HG03159 (cell line): ENCODE data around the gene CFAP53.
"Not testable (repeated sequence)": the region's sequence is repeated elsewhere in the genome, so short reads cannot be mapped to it uniquely, and the experiment has no call there.

Experiments
- ATAC-seq: cut with Tn5 transposase; IDR thresholded peaks from one replicate; pipeline ENCODE4 v1.9.1; 2021; ENCODE audit warnings: mild to moderate bottlenecking, moderate library complexity; ENCODE audit not compliant: unreplicated experiment

CFAP53 gene

GRCh38 chr18:50288348-50289107, 22.2 kb upstream of the CFAP53 start:
- ATAC-seq = not testable (repeated sequence)

DNA sequence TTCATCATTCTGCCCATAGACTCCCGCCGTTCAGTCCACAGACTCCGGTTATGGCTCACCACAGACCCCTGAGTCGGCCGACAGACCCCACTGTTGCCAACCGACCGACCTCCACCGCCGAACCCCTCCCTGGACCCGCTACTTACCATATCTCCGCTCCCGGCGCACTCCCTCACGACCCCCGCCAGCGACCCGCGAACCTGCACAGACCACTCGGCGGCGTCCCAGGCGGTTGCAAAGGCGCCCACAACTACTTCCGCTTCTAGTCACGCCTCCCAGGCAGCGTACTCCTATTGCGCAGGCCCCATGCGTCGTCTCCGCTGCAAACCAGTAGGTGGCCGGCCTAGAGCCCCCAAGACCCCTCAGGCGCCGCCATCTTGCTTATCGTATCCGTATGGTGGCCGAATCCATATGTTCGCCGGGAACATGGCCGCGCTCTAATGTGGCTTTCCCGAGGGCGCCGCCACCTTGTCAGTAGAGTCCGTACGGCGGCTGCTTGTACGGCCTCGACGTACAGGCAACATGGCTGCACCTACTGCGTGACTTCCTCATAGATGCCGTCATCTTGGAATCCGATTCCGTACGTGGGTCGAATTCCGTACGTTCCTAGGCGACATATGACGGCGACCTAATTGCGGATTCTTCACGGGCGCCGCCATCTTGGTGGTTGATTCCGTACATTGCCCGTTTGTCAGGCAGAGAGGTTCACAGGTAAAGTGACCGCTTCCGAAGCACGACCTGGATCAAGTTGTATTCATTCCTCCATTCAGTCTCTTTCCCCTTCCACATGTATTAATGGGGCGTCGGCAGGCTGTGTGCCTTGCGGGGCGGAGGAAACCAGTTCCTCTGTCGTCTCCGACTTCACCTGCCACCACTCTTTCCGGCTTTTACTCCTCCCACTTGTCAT, 21.4 kb upstream of the CFAP53 start, which contains the start of gene CXXC1:
CXXC1 (minus strand) TSS at position 252 of the 907 bp plus-strand sequence; CDS start at position 149, 103 bp downstream.
- ATAC-seq = peak; percentile 85

DNA sequence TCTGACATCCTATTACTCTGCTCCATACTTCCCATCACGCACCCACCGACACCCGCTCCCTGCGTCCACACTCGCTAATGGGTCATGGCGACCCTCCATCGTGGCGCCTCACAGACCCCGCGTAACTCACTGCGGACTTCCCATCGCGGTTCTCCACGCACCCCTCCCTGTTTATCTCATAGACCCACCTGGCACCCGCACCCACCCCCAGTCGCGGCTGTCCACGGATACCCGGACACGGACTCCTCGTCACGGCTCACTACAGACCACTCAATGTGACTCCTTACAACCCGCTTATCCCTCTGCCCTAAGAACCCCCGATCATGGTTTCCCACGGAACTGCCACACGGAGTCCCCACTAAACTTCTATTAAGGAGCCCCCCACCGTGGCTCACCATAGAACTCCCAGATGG, 20.7 kb upstream of the CFAP53 start:
- ATAC-seq = no peak

DNA sequence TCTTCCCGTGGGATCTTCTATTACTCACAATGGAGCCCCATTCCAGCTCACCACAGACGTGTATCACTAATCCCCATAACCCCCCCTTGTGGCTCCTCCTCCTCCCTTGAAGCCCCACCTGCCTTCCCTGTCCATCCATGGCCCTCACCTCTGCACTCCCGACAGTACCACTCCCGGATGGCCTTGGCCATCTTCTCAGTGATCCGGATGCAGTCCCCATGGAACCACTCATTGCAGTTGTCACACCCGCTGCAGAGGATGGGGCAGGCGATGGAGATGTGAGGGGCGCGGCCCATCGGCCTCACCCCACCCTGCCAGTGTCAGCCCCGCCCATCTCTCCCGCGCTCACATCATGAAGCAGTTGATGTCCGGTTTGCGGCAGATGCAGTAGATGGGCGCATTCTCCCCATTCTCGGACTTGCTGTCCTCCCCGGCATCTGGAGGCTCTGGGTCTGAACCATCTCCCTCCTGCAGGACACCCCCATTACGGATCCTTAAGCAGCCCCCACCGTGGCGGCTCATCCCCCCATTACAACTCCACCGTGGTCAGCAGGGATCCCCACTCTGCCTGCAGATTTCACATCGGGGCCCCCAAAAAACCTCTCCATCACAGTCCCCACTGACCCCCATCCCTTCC, 20.2 kb upstream of the CFAP53 start:
- no peak for ATAC-seq

DNA sequence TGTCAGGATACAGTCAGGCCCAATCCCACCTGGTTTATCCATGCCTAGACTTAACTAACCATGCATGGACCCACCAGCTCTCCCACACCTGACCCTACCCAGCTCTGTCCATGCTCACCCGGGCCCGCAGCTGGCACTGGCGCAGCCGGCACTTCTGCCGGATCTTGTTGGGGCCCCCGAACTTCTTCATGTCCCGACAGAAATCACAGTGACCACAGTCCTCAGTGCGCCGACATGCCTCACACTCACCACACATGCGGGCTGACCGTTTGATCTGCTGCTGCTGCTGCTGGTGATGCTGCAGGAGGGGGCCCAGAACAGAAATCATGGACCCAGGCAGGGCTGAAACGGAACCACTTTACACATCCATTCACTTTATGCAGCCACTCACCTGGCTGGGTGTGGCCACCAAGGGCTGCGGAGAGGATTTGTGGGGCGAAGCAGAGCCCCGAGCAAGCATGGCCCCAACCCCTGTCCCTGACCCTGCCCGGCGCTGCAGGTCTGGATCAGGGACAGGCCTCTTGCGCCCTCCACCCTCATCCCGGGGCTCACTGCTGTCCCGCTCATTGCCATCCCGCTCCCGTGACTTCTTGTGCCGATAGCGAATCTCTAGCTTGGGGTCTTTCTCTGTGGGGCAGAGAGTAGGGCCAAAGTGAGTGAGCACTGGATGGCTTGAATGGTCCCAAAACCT, 19.5 kb upstream of the CFAP53 start:
- ATAC-seq = no peak

- no peak for ATAC-seq
Measured at GRCh38 chr18:50285071-50285470, 18.8 kb upstream of the CFAP53 start.

GRCh38 chr18:50284255-50284885, 18.1 kb upstream of the CFAP53 start:
- no peak for ATAC-seq

GRCh38 chr18:50283469-50284209, 17.3 kb upstream of the CFAP53 start:
- ATAC-seq = no peak

- no peak for ATAC-seq
Measured at GRCh38 chr18:50282521-50283335, 16.4 kb upstream of the CFAP53 start.

DNA sequence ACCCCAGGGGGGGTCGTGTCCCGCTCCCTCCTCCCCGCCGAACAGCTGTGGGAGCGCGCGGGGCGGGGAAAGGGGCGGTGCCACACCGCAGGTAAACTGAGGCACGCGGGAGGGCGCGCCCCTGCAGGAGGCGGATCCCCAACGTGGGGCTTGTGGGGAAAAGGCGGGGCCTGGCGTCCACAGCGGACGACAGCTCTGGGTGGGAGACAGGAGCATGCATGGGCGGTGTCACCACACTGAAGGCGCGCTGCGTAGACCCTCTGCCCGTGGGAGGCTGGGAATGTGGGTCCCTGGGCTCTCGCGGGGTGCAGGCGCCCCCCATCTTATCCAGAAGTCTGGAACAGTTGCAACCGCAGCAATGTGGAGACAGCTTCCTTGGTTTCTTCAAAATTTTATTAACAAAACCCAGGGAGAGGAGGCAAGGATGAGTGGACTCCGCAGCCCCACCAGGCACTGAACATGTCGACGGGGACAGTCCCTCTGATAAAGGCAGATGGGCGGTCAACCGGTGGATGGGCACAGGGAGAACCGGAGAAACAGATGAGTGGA, 15.8 kb upstream of the CFAP53 start:
- ATAC-seq = no peak

GRCh38 chr18:50281295-50281971, 15.1 kb upstream of the CFAP53 start, which contains the start of gene MBD1:
Gene MBD1, minus strand, starts transcription at chr18:50281523. Its CDS starts 1,531 bp downstream, at chr18:50279992.
- peak; percentile 87 for ATAC-seq

DNA sequence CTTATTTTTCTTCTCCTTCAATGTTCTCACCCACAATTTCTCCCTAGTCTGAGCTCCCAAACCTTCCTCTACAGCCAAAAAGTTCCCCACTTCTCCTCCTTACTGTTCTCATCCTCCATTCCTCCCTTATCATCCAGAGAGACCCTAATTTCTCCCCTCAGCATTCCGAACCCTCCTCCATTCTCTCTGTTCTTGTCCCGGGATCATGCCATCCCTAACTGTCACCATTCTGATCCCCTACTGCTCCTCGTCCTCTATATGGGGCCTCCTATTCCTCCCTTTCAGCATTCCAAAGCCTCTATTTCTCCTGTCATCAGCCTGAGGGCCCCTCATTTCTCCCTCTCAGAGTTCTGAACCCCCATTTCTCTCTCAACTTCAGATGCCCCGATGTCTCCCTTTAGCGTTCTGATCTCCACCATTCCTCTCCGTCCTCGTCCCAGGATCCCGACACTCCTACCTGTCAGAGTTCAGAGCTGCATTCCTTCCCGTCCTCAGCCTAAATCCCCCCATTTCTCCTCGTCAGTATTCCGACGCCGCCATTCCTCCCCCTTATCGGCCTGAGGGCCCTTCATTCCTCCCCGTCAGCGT, 14.5 kb upstream of the CFAP53 start:
- no peak for ATAC-seq

DNA sequence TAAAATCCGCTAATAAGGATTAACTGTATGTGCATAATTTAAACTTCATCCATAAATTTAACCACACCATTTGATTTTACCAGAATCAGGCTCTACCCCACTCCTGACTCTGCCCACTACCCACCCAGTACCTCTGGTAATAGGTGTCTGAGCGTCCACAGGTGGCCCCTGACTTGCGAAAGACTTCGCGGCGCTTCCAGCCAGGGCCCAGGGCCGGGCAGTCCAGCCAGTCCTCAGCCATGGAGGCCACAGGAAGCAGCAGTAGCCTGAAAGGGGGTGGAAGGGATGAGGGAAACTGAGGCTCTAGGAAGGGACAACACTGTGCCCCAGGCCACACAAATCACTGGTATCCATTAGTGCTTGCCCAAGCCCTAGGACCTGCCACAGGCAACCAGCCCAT, 13.5 kb upstream of the CFAP53 start:
- no peak for ATAC-seq

GRCh38 chr18:50277942-50278341, 11.6 kb upstream of the CFAP53 start:
- ATAC-seq = no peak

DNA sequence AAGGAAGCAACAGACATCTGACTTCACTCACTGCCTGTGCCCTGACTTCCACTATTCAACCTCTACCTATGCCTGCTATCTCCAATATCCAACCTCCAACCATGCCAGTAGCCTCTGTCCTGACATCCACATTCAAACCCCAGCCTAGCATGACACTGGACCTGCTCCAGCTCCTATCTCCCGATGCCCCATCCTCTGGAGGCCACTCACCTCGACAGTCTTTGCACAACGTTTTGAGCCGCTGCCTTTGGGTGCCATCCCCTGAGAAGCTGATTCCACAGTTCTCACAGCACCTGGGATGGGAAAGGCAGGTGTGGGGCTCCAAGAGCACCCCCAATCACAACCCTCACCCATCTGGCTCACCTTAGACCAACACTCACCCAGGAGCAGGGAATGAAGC, 10.2 kb upstream of the CFAP53 start:
- ATAC-seq = no peak

GRCh38 chr18:50275503-50276036, 9.3 kb upstream of the CFAP53 start:
- ATAC-seq = no peak

- ATAC-seq = no peak
Measured at GRCh38 chr18:50274941-50275340, 8.6 kb upstream of the CFAP53 start.
